Activated CD4-positive, alpha-beta memory T cell treated with anti-CD3 and anti-CD28 coated beads, Interleukin-2, amount 10 ng/mL, durations not matched to agents 7 days and 5 days (primary cell): ENCODE measurements around the gene PSMD13. TPM values are rescaled to one million over a fixed set of nuclear protein-coding genes. Genes with fewer than 3 reads are reported as not detected.

Source experiments
- CTCF ChIA-PET: fragments of 350-600 bp; sonication (Branson Sonifier 250); formaldehyde crosslinking; loops from one replicate; lab custom pipeline; 2021; ENCODE audit warnings: antibody characterized with exemption, inconsistent platforms; lab: Charles Lee
- POLR2A ChIA-PET: fragments of 350-600 bp; sonication (Branson Sonifier 250); formaldehyde crosslinking; loops from one replicate; lab custom pipeline; 2021; ENCODE audit warnings: antibody characterized with exemption; lab: Charles Lee
- DNase-seq: peaks from one replicate; pipeline ENCODE4 v3.0.0-alpha.2; 2020
- H3K27ac Mint-ChIP-seq: one replicate; pipeline ENCODE4 v1.8.0; 2021; ENCODE audit warnings: mild to moderate bottlenecking, mixed read lengths
- H3K27me3 Mint-ChIP-seq: one replicate; pipeline ENCODE4 v1.8.0; 2021; ENCODE audit warnings: mixed read lengths
- H3K36me3 Mint-ChIP-seq: one replicate; pipeline ENCODE4 v1.8.0; 2021; ENCODE audit warnings: low read depth, mixed read lengths
- H3K4me1 Mint-ChIP-seq: one replicate; pipeline ENCODE4 v1.8.0; 2021; ENCODE audit warnings: mixed read lengths
- H3K4me3 Mint-ChIP-seq: one replicate; pipeline ENCODE4 v1.8.0; 2021; ENCODE audit warnings: mild to moderate bottlenecking, mixed read lengths
- H3K9me3 Mint-ChIP-seq: one replicate; pipeline ENCODE4 v1.8.0; 2021; ENCODE audit warnings: mixed read lengths
- total RNA-seq, 2 experiments: library from RNA; stranded (reverse); gene quantifications; one replicate each; pipeline ENCODE4 v1.2.3, GENCODE V29; 2021

PSMD13 gene
- total RNA-seq, 2 experiments from 2014 or later: 156 to 160 TPM

GRCh38 chr11:297586-298405 is 61.0 kb downstream of the PSMD13 start:
- Mint-ChIP-seq H3K36me3 (no peaks in the 10 kb centered on the region), H3K27ac (peak overlapping the region; percentile 54), H3K4me3 (peak overlapping the region; percentile 27), H3K27me3 (peaks cover 18% of the 10 kb centered on the region), H3K4me1 (peaks cover 23% of the 10 kb centered on the region), H3K9me3 (no peaks in the 10 kb centered on the region)
- ChIA-PET CTCF (interaction anchor here (0.5 to 1.0 kb wide), 2 partner anchors 47 to 66 kb away, joined by 3 read pairs; no protein-coding TSS in a partner anchor), POLR2A (no interaction called here)
- DNase-seq: peak; percentile 54

DNA sequence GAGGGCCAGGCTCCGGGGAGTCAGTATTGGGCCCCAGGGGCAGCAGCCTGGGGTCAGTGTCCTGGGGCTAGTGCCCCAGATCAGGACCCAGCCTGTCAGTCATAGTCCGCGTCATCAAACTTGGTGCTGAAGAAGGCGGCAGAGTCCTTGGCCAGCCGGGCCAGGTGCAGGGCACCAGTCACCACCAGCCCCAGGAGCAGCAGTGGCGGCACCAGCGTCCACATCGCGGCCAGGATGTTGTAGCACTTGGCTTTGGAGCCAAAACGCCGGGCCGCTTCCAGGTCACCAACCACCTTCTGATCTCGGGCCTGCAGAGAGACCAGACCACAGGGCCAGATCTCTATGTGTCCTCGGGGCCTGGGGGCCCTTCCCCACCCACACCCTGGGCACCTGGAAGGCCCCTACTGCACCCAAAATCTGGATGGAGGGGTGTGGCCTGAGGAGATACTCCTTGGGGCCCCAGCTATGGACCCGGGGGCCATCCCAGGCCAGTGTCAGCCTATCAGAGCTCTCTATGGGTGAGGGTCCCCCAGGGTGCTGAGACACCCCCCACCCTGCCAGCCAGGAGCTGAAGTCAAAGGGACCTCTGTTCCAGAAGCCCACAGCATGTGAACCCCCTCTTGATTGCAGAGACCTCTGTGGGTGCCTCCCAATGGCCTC is 61.8 kb downstream of the PSMD13 start:
- Mint-ChIP-seq H3K27ac (no peak overlapping the region), H3K9me3 (no peaks in the 10 kb centered on the region), H3K27me3 (peaks cover 20% of the 10 kb centered on the region), H3K4me1 (peaks cover 25% of the 10 kb centered on the region), H3K4me3 (no peak overlapping the region), H3K36me3 (no peaks in the 10 kb centered on the region)
- CTCF ChIA-PET: no interaction called here
- no peak for DNase-seq
- POLR2A ChIA-PET: interaction anchor here (0.7 to 1.3 kb wide), 5 partner anchors 9 to 91 kb away, joined by 3 to 6 read pairs (median 4); partner anchors contain the start of genes BET1L, IFITM2 and RIC8A

- H3K27me3 Mint-ChIP-seq: peaks cover 20% of the 10 kb centered on the region
- POLR2A ChIA-PET: interaction anchor here (0.7 to 1.3 kb wide), 7 partner anchors 8 to 92 kb away, joined by 3 to 6 read pairs (median 4); partner anchors contain the start of genes BET1L, IFITM2 and RIC8A
- CTCF ChIA-PET: no interaction called here
- DNase-seq: no peak
- no peaks in the 10 kb centered on the region for H3K36me3 Mint-ChIP-seq
- H3K4me1 Mint-ChIP-seq: peaks cover 25% of the 10 kb centered on the region
- no peaks in the 10 kb centered on the region for H3K9me3 Mint-ChIP-seq
- no peak within 1 kb of the TSS for H3K27ac Mint-ChIP-seq
- no peak within 1 kb of the TSS for H3K4me3 Mint-ChIP-seq
These were observed 62.5 kb downstream of the PSMD13 start, which contains the start of gene IFITM5 for GRCh38 chr11:299081-299891. Gene IFITM5, minus strand, starts transcription at chr11:299526. Its CDS starts 36 bp downstream, at chr11:299490.

- Mint-ChIP-seq H3K4me3 (no peak overlapping the region), H3K27ac (no peak overlapping the region), H3K9me3 (no peaks in the 10 kb centered on the region), H3K36me3 (no peaks in the 10 kb centered on the region), H3K27me3 (peaks cover 20% of the 10 kb centered on the region), H3K4me1 (peaks cover 27% of the 10 kb centered on the region)
- ChIA-PET POLR2A (interaction anchor here (0.8 to 2.6 kb wide), 5 partner anchors 13 to 207 kb away, joined by 3 to 8 read pairs (median 3); partner anchors contain the start of genes BET1L, RIC8A and RNH1), CTCF (no interaction called here)
- no peak for DNase-seq
These were observed 63.4 kb downstream of the PSMD13 start for GRCh38 chr11:299951-300735.

Other genes with a start within 250 kb of the PSMD13 start
- not detected for gene SCGB1C1, start 43.9 kb upstream of the PSMD13 start, total RNA-seq
- gene BET1L, start 29.6 kb upstream of the PSMD13 start, total RNA-seq: 10 to 100 TPM; 39.3 to 44.5 TPM
- gene RIC8A, start 29.3 kb upstream of the PSMD13 start, total RNA-seq: 100 to 1,000 TPM in 1 of 2 experiments, 10 to 100 TPM in 1; 98.7 to 103 TPM
- gene SIRT3, start 634 bp upstream of the PSMD13 start, total RNA-seq: 10 to 100 TPM; 11.6 to 16.3 TPM
- gene NLRP6, start 41.4 kb downstream of the PSMD13 start, total RNA-seq: 1 to 10 TPM; 2.5 TPM
- 100 to 1,000 TPM; 113 to 117 TPM for gene PGGHG, start 52.1 kb downstream of the PSMD13 start, total RNA-seq
- gene IFITM5, start 62.5 kb downstream of the PSMD13 start, total RNA-seq: not detected
- 1,000 to 10,000 TPM; 1,637 to 1,643 TPM for gene IFITM2, start 70.8 kb downstream of the PSMD13 start, total RNA-seq
- gene IFITM1, start 77.1 kb downstream of the PSMD13 start, total RNA-seq: 1,000 to 10,000 TPM; 1,010 to 1,055 TPM
- 10 to 100 TPM; 52.3 to 58.8 TPM for gene IFITM3, start 83.9 kb downstream of the PSMD13 start, total RNA-seq
- under 1 TPM; 0.23 to 0.53 TPM for gene B4GALNT4, start 132.5 kb downstream of the PSMD13 start, total RNA-seq
- gene PKP3, start 157.2 kb downstream of the PSMD13 start, total RNA-seq: not detected
- 100 to 1,000 TPM; 170 to 178 TPM for gene SIGIRR, start 178.0 kb downstream of the PSMD13 start, total RNA-seq
- 10 to 100 TPM; 69.2 to 73.5 TPM for gene ANO9, start 205.0 kb downstream of the PSMD13 start, total RNA-seq
- 10 to 100 TPM; 20.1 to 21.5 TPM for gene PTDSS2, start 213.3 kb downstream of the PSMD13 start, total RNA-seq